NOMO-1 treated with DMSO at 0.1 percent for 48 hours (cell line): Measurements from ENCODE around the gene MUC5B.
"Not testable (repeated sequence)": the region's sequence is repeated elsewhere in the genome, so short reads cannot be mapped to it uniquely, and the experiment has no call there.

Experiments
- DNase-seq: peaks from one replicate; lab custom pipeline; 2025; ENCODE audit not compliant: unreplicated experiment; lab: John Stamatoyannopoulos, UW

MUC5B gene

GRCh38 chr11:1191786-1192470 lies 30.9 kb upstream of the MUC5B start:
- DNase-seq = not testable (repeated sequence)

- no peak for DNase-seq
Measured at GRCh38 chr11:1192741-1193325, 30.0 kb upstream of the MUC5B start.

GRCh38 chr11:1193326-1194230 lies 29.3 kb upstream of the MUC5B start:
- no peak for DNase-seq

- DNase-seq = no peak
Measured at GRCh38 chr11:1194231-1194976, 28.5 kb upstream of the MUC5B start.

GRCh38 chr11:1194977-1195681 lies 27.7 kb upstream of the MUC5B start:
- no peak for DNase-seq

GRCh38 chr11:1195682-1196515 lies 27.0 kb upstream of the MUC5B start:
- no peak for DNase-seq

- no peak for DNase-seq
Measured at GRCh38 chr11:1196516-1197391, 26.1 kb upstream of the MUC5B start.

GRCh38 chr11:1197431-1197885 lies 25.4 kb upstream of the MUC5B start:
- DNase-seq = no peak

- DNase-seq = no peak
Measured at GRCh38 chr11:1197886-1198560, 24.8 kb upstream of the MUC5B start.

- DNase-seq = no peak
Measured at GRCh38 chr11:1198561-1199240, 24.2 kb upstream of the MUC5B start.

- no peak for DNase-seq
Measured at GRCh38 chr11:1199241-1199750, 23.6 kb upstream of the MUC5B start.

GRCh38 chr11:1199751-1200610 lies 22.9 kb upstream of the MUC5B start:
- no peak for DNase-seq

GRCh38 chr11:1200611-1201191 lies 22.2 kb upstream of the MUC5B start:
- DNase-seq = no peak

GRCh38 chr11:1201395-1202153 lies 21.3 kb upstream of the MUC5B start:
- no peak for DNase-seq

- DNase-seq = peak; percentile 18
Measured at GRCh38 chr11:1202154-1202775, 20.6 kb upstream of the MUC5B start.
